H1 (cell line): ENCODE data around the gene BTBD7. TPM values are rescaled to one million over a fixed set of nuclear protein-coding genes. Genes with fewer than 3 reads are reported as not detected.

Experiments used
- CTCF ChIA-PET: fragments of 300-600 bp; sonication (Branson Sonifier 250); formaldehyde crosslinking; loops from one replicate; lab custom pipeline; 2021; ENCODE audit not compliant: partially characterized antibody; lab: Charles Lee
- POLR2A ChIA-PET: fragments of 300-600 bp; sonication (Branson Sonifier 250); formaldehyde crosslinking; loops from one replicate; lab custom pipeline; 2021; ENCODE audit warnings: inconsistent platforms; ENCODE audit not compliant: partially characterized antibody; lab: Charles Lee
- DNase-seq, 2 experiments: peaks; one replicate each; pipeline versions ENCODE4 v3.0.0 to v3.0.0-alpha.2; 2010 to 2022; ENCODE audit warnings: low spot score in 2 of 2, low read depth in 1 of 2, mixed read lengths in 1 of 2
- FAIRE-seq: peaks from 2 replicates; lab custom pipeline; 2011; peaks lifted over from hg19 to GRCh38; lab: Jason Lieb, UNC
- H2AFZ ChIP-seq: 2 replicates; pipeline ENCODE4 v1.8.1; 2012; ENCODE audit warnings: low read length, inconsistent platforms
- H2AK5ac ChIP-seq: 2 replicates; pipeline ENCODE4 v1.6.1; 2013; ENCODE audit warnings: low read depth, low read length
- H2BK120ac ChIP-seq: replicated peaks from 2 replicates; pipeline ENCODE3; 2013; ENCODE audit warnings: low read depth, low read length, inconsistent platforms
- H2BK12ac ChIP-seq: 2 replicates; pipeline ENCODE4 v1.6.1; 2013; ENCODE audit warnings: low read depth, low read length
- H2BK15ac ChIP-seq: 2 replicates; pipeline ENCODE4 v1.6.1; 2013; ENCODE audit warnings: low read length
- H2BK20ac ChIP-seq: 2 replicates; pipeline ENCODE4 v1.6.1; 2013; ENCODE audit warnings: low read length
- H2BK5ac ChIP-seq: 2 replicates; pipeline ENCODE4 v1.6.1; 2013; ENCODE audit warnings: low read depth, low read length
- H3K14ac ChIP-seq: 2 replicates; pipeline ENCODE4 v1.6.1; 2013; ENCODE audit warnings: inconsistent platforms; ENCODE audit not compliant: insufficient read length
- H3K18ac ChIP-seq: 2 replicates; pipeline ENCODE4 v1.6.1; 2013; ENCODE audit warnings: low read length; ENCODE audit errors: extremely low read depth
- H3K23ac ChIP-seq: 2 replicates; pipeline ENCODE4 v1.6.1; 2013; ENCODE audit warnings: inconsistent platforms; ENCODE audit not compliant: insufficient read length
- H3K23me2 ChIP-seq: 2 replicates; pipeline ENCODE4 v1.6.1; 2013; ENCODE audit warnings: low read depth, low read length
- H3K27ac ChIP-seq: 2 replicates; pipeline ENCODE4 v1.6.1; 2011; ENCODE audit warnings: low read depth, low read length, inconsistent platforms
- H3K27me3 ChIP-seq, 4 experiments: replicated peaks in 1 of 4; 1 replicate in 1 of 4; 2 replicates in 3 of 4; pipeline versions ENCODE4 v1.6.1 to v1.8.1; 2011 to 2013; ENCODE audit warnings: low read length in 3 of 4, mild to moderate bottlenecking in 3 of 4, inconsistent platforms in 2 of 4, mixed read lengths in 2 of 4, moderate library complexity in 1 of 4; ENCODE audit not compliant: control insufficient read depth in 3 of 4, insufficient read depth in 3 of 4; ENCODE audit errors: extremely low read depth in 1 of 4
- H3K36me3 ChIP-seq, 4 experiments: 2 replicates each; pipeline versions ENCODE4 v1.6.1 to v1.8.1; 2011 to 2013; ENCODE audit warnings: mild to moderate bottlenecking in 4 of 4, low read length in 3 of 4, moderate library complexity in 2 of 4, control low read depth in 1 of 4, inconsistent platforms in 1 of 4; ENCODE audit not compliant: insufficient read depth in 4 of 4, control insufficient read depth in 2 of 4
- H3K4ac ChIP-seq: replicated peaks from 2 replicates; pipeline ENCODE3; 2013; ENCODE audit warnings: low read length, low read depth, mixed read lengths, inconsistent platforms; ENCODE audit not compliant: insufficient read length
- H3K4me1 ChIP-seq, 4 experiments: replicated peaks in 1 of 4; 1 replicate in 1 of 4; 2 replicates in 3 of 4; pipeline versions ENCODE4 v1.6.1 to v1.8.1; 2011 to 2013; ENCODE audit warnings: low read length in 3 of 4, inconsistent platforms in 2 of 4, mixed read lengths in 1 of 4; ENCODE audit not compliant: insufficient read depth in 4 of 4, control insufficient read depth in 3 of 4
- H3K4me2 ChIP-seq, 2 experiments: 2 replicates each; pipeline versions ENCODE4 v1.6.1 to v1.8.1; 2011 to 2013; ENCODE audit warnings: low read depth in 2 of 2, low read length in 2 of 2, control low read depth in 1 of 2, inconsistent platforms in 1 of 2, mild to moderate bottlenecking in 1 of 2; ENCODE audit not compliant: insufficient read depth in 1 of 2
- H3K4me3 ChIP-seq, 4 experiments: fragments of 200-600, 300-600 bp in 1 of 4; sonication (generic), shearing (Covaris generic), sonication (Bioruptor Twin) in 1 of 4; 2 replicates each; pipeline versions ENCODE4 v1.5.1 to v1.8.1; 2011 to 2016; ENCODE audit warnings: low read length in 4 of 4, low read depth in 3 of 4, control low read depth in 2 of 4, inconsistent platforms in 2 of 4, mild to moderate bottlenecking in 2 of 4, mixed read lengths in 1 of 4, moderate library complexity in 1 of 4; ENCODE audit not compliant: insufficient read depth in 2 of 4; ENCODE audit errors: extremely low read depth in 1 of 4
- H3K56ac ChIP-seq: replicated peaks from 2 replicates; pipeline ENCODE3; 2013; ENCODE audit warnings: low read depth, mild to moderate bottlenecking, mixed read lengths, low read length, inconsistent platforms; ENCODE audit not compliant: insufficient read length
- H3K79me1 ChIP-seq: 2 replicates; pipeline ENCODE4 v1.6.1; 2013; ENCODE audit warnings: low read depth, low read length, control low read depth
- H3K79me2 ChIP-seq, 2 experiments: 2 replicates each; pipeline versions ENCODE4 v1.6.1 to v1.8.1; 2012 to 2013; ENCODE audit warnings: low read length in 2 of 2, mild to moderate bottlenecking in 2 of 2, inconsistent platforms in 1 of 2; ENCODE audit not compliant: insufficient read depth in 2 of 2, control insufficient read depth in 1 of 2
- H3K9ac ChIP-seq, 4 experiments: replicated peaks in 1 of 4; 1 replicate in 1 of 4; 2 replicates in 3 of 4; pipeline versions ENCODE4 v1.6.1 to v1.8.1; 2011 to 2013; ENCODE audit warnings: low read depth in 3 of 4, low read length in 3 of 4, control low read depth in 2 of 4, mild to moderate bottlenecking in 2 of 4, moderate library complexity in 2 of 4, inconsistent platforms in 1 of 4; ENCODE audit errors: extremely low read depth in 1 of 4
- H3K9me3 ChIP-seq, 2 experiments: 2 replicates each; pipeline versions ENCODE4 v1.6.1 to v1.8.1; 2012 to 2013; ENCODE audit warnings: mild to moderate bottlenecking in 2 of 2, moderate library complexity in 2 of 2, control low read depth in 1 of 2, inconsistent platforms in 1 of 2, low read depth in 1 of 2, low read length in 1 of 2, mixed read lengths in 1 of 2; ENCODE audit not compliant: insufficient read depth in 2 of 2
- H4K20me1 ChIP-seq, 2 experiments: replicated peaks in 1 of 2; 2 replicates each; pipeline versions ENCODE3 to v1.8.1; 2011 to 2013; ENCODE audit warnings: inconsistent platforms in 2 of 2, low read length in 2 of 2, mild to moderate bottlenecking in 1 of 2; ENCODE audit not compliant: insufficient read depth in 2 of 2, control insufficient read depth in 1 of 2
- H4K5ac ChIP-seq: 2 replicates; pipeline ENCODE4 v1.6.1; 2013; ENCODE audit warnings: low read length, low read depth, mixed read lengths, inconsistent platforms; ENCODE audit not compliant: insufficient read length
- H4K8ac ChIP-seq: 2 replicates; pipeline ENCODE4 v1.8.0; 2013; ENCODE audit warnings: mild to moderate bottlenecking, moderate library complexity, low read length, inconsistent platforms; ENCODE audit not compliant: insufficient read depth; ENCODE audit errors: extremely low read depth
- H4K91ac ChIP-seq: replicated peaks from 2 replicates; pipeline ENCODE3; 2013; ENCODE audit warnings: low read length, mixed read lengths, inconsistent platforms; ENCODE audit not compliant: insufficient read length
- ASH2L ChIP-seq: fragments of 200-600, 300-600 bp; sonication (generic); IDR thresholded peaks from one replicate; pipeline ENCODE4 v1.7.1; 2017; ENCODE audit warnings: low read length
- BRCA1 ChIP-seq: IDR thresholded peaks from 2 replicates; pipeline ENCODE4 v1.6.1; 2012; ENCODE audit warnings: low read depth, low read length, improper control_type of control experiment
- CTCF ChIP-seq, 3 experiments: IDR thresholded peaks; 1 replicate in 2 of 3; 2 replicates in 1 of 3; pipeline versions ENCODE4 v1.5.1 to v1.6.1; 2011; ENCODE audit warnings: low read length in 3 of 3, mild to moderate bottlenecking in 3 of 3, inconsistent platforms in 2 of 3, low read depth in 1 of 3, moderate library complexity in 1 of 3; ENCODE audit not compliant: insufficient read depth in 1 of 3; ENCODE audit errors: control extremely low read depth in 1 of 3
- EP300 ChIP-seq, 2 experiments: IDR thresholded peaks; 1 replicate in 1 of 2; 2 replicates in 1 of 2; pipeline ENCODE4 v1.6.1; 2011 to 2012; ENCODE audit warnings: low read depth in 2 of 2, low read length in 2 of 2, mild to moderate bottlenecking in 2 of 2, borderline replicate concordance in 1 of 2, inconsistent platforms in 1 of 2, moderate library complexity in 1 of 2
- GTF2F1 ChIP-seq: IDR thresholded peaks from 2 replicates; pipeline ENCODE4 v1.6.1; 2012; ENCODE audit warnings: low read depth, low read length, improper control_type of control experiment, borderline replicate concordance
- HDAC6 ChIP-seq: IDR thresholded peaks from one replicate; pipeline ENCODE4 v1.7.1; 2012; ENCODE audit warnings: low read depth, mild to moderate bottlenecking, inconsistent platforms, low read length, moderate library complexity
- MAX ChIP-seq: IDR thresholded peaks from 2 replicates; pipeline ENCODE4 v1.6.1; 2012; ENCODE audit warnings: inconsistent platforms
- POLR2A ChIP-seq, 2 experiments: IDR thresholded peaks; 1 replicate in 1 of 2; 2 replicates in 1 of 2; pipeline ENCODE4 v1.6.1; 2011; ENCODE audit warnings: low read depth in 2 of 2, low read length in 2 of 2, mild to moderate bottlenecking in 2 of 2; ENCODE audit errors: control extremely low read depth in 1 of 2
- SIRT6 ChIP-seq: IDR thresholded peaks from one replicate; pipeline ENCODE4 v1.7.1; 2012; ENCODE audit warnings: low read length, inconsistent platforms
- SIX5 ChIP-seq: IDR thresholded peaks from 2 replicates; pipeline ENCODE4 v1.6.1; 2011; ENCODE audit warnings: mild to moderate bottlenecking, low read depth, low read length
- SRF ChIP-seq: IDR thresholded peaks from 2 replicates; pipeline ENCODE4 v1.6.1; 2011; ENCODE audit warnings: mild to moderate bottlenecking, low read depth, low read length, moderate library complexity
- TCF12 ChIP-seq: IDR thresholded peaks from 2 replicates; pipeline ENCODE4 v1.6.1; 2011; ENCODE audit warnings: low read depth, mild to moderate bottlenecking, low read length
- TEAD4 ChIP-seq: IDR thresholded peaks from 2 replicates; pipeline ENCODE4 v1.6.1; 2012; ENCODE audit warnings: low read depth, low read length, inconsistent platforms, mixed read lengths
- WGBS, 2 experiments: shearing (Covaris generic) in 1 of 2; methylation state at CpG; one replicate each; pipeline versions ENCODE4 v1.1.6 to v1.1.7; 2013 to 2015; ENCODE audit warnings: low lambda C conversion rate in 2 of 2, mixed read lengths in 2 of 2, inconsistent platforms in 1 of 2, low coverage in 1 of 2, missing lambda C conversion rate in 1 of 2; ENCODE audit not compliant: insufficient replicate concordance in 2 of 2, insufficient coverage in 1 of 2, insufficient read length in 1 of 2; ENCODE audit errors: extremely low coverage in 1 of 2, missing lambda C conversion rate in 1 of 2; 5-methylcytosine and 5-hydroxymethylcytosine counted together
- polyA plus RNA-seq, 7 experiments: library from polyadenylated mRNA; depleted of rRNA in 3 of 7; stranded (reverse) in 5 of 7; unstranded in 2 of 7; fragments of >200 nt in 5 of 7; fragments of 200-250 nt in 2 of 7; gene quantifications; 1 replicate in 5 of 7; 2 replicates in 1 of 7; 4 replicates in 1 of 7; pipeline versions ENCODE4 v1.2.1 to v1.2.3, GENCODE V29; 2011 to 2013; ENCODE audit warnings: missing spikeins in 2 of 7, mixed read lengths in 2 of 7
- total RNA-seq: library from RNA; stranded (reverse); fragmentation: NEBNext Ultra II Directional; extraction: Animal tissue kit (Norgen Biotek cat#: 25700); gene quantifications from 2 replicates; pipeline ENCODE4 v1.2.1, GENCODE V29; 2021

The BTBD7 gene
- total and polyA plus RNA-seq, 2 of the 8 experiments (the other 6 are each of a cell fraction or from before 2014, with no cell fraction given) = 12.1 to 46.1 TPM

- WGBS, 2 experiments = 95% methylated on average over 5 of the region's 5 CpGs; no CpG with 5 or more reads in 1 of the 2 experiments
- Histone ChIP-seq H2BK5ac (no peak overlapping the region), H4K20me1 (no peaks in the 10 kb centered on the region), H3K4ac (no peak overlapping the region), H3K9me3 (peaks cover 3 to 8% of the 10 kb centered on the region in 2 experiments; a peak in 2 of 4 replicates), H4K91ac (no peak overlapping the region), H2AK5ac (no peak overlapping the region), H2BK12ac (no peak overlapping the region), H3K23ac (no peak overlapping the region), H4K5ac (no peak overlapping the region), H3K79me2 (no peaks in the 10 kb centered on the region), H3K4me2 (no peak overlapping the region), H2BK15ac (0 out of 2 replicates have a peak overlapping the region, but pooled peaks have one; percentile 13), H3K9ac (no peak overlapping the region), H3K4me3 (no peak overlapping the region), H3K14ac (no peak overlapping the region), H2BK20ac (no peak overlapping the region), H3K18ac (no peak overlapping the region), H3K27ac (no peak overlapping the region), H4K8ac (no peak overlapping the region), H2BK120ac (no peak overlapping the region), H3K36me3 (no peaks in the 10 kb centered on the region), H3K27me3 (no peaks in the 10 kb centered on the region), H3K4me1 (peaks cover 0 to 8% (median 5%) of the 10 kb centered on the region in 4 experiments; a peak in 4 of 7 replicates), H3K56ac (no peak overlapping the region), H3K23me2 (no peaks in the 10 kb centered on the region), H2AFZ (no peak overlapping the region), H3K79me1 (no peaks in the 10 kb centered on the region)
- ChIA-PET CTCF (interaction anchor here (0.7 to 1.3 kb wide), 3 partner anchors 12 to 207 kb away, joined by 3 read pairs; no protein-coding TSS in a partner anchor), POLR2A (no interaction called here)
- DNase-seq (no peak), FAIRE-seq (no peak)
- TF ChIP-seq SRF (no peak), HDAC6 (no peak), BRCA1 (no peak), EP300 (IDR thresholded peaks at IDR 0.05; ENCODE audit: borderline replicate concordance in 1 of 2, low read depth in 2 of 2, low read length in 2 of 2) (no peak), ASH2L (no peak), SIX5 (no peak), MAX (no peak), TEAD4 (no peak), SIRT6 (no peak), GTF2F1 (no peak), CTCF (IDR thresholded peaks at IDR 0.05; ENCODE audit: control extremely low read depth in 1 of 3, insufficient read depth in 1 of 3, low read depth in 1 of 3, low read length in 3 of 3) (no peak), POLR2A (IDR thresholded peaks at IDR 0.05; ENCODE audit: control extremely low read depth in 1 of 2, low read depth in 2 of 2, low read length in 2 of 2) (no peak), TCF12 (no peak)
Measured at GRCh38 chr14:93348292-93348691, 15.5 kb upstream of the BTBD7 start.
